ENCODE data around the gene OTUB2.

Gene OTUB2

GRCh38 chr14:93987815-93988476 lies 38.2 kb upstream of the OTUB2 start:
- Mint-ChIP-seq H3K4me1 (ENCODE audit: low read depth) (peaks cover 22% of the 10 kb centered on the region), H3K27me3 (no peaks in the 10 kb centered on the region), H3K9me3 (no peaks in the 10 kb centered on the region)

DNA sequence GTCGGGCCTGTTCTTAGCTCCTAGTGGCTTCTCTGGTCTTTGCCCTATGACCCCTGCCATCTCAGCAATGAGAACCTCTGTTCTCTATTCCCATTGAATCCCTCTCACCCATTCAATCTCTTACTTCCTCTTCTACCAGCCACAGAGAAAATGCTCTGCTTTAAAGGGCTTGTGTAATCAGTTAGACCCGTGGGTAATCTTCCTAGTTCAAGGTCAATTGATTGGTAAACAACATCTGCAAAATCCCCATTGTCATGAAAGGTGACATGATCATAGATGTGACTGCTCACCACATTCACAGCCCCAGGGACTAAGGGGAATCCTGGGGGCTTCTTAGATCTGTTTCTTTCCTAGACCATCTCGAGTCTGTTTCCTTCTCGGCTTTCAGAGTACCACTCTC lies 36.2 kb upstream of the OTUB2 start:
- no peaks in the 10 kb centered on the region for H3K9me3 Mint-ChIP-seq
- no peak overlapping the region for H3K27ac Mint-ChIP-seq
- H3K36me3 Mint-ChIP-seq (ENCODE audit: low read depth), result no peaks in the 10 kb centered on the region
- peaks cover 27% of the 10 kb centered on the region for H3K4me1 Mint-ChIP-seq (ENCODE audit: low read depth)
- no peak overlapping the region for H3K4me3 Mint-ChIP-seq
- H3K27me3 Mint-ChIP-seq, result no peaks in the 10 kb centered on the region
- DNase-seq, result no peak

More at GRCh38 chr14:93987815-93988476, 38.2 kb upstream of the OTUB2 start:
- H3K27ac Mint-ChIP-seq, result no peak overlapping the region
- no peaks in the 10 kb centered on the region for H3K36me3 Mint-ChIP-seq (ENCODE audit: low read depth)
- H3K4me3 Mint-ChIP-seq, result no peak overlapping the region
- no peak for DNase-seq

DNA sequence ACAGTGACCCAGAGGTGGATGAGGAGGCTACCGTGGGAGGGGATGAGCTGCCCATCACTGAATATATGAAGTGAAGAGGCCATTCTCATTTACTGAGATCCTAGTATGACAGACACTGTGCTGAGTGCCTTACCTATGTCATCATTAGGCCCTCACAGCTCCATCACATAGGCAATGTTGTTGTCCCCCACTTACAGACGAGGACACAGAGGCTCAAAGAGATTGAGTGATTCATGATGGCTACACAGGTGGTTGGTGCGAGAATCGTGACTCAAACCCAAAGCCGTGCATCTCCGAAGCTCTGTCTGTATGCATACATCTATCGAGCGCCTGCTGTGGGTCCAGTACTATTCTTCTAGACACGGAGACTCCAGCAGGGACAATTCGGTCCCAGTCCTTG lies 34.9 kb upstream of the OTUB2 start:
- Mint-ChIP-seq H3K36me3 (ENCODE audit: low read depth) (no peaks in the 10 kb centered on the region), H3K4me3 (no peak overlapping the region), H3K4me1 (ENCODE audit: low read depth) (peaks cover 38% of the 10 kb centered on the region), H3K27me3 (no peaks in the 10 kb centered on the region), H3K9me3 (no peaks in the 10 kb centered on the region), H3K27ac (no peak overlapping the region)
- no peak for DNase-seq

DNA sequence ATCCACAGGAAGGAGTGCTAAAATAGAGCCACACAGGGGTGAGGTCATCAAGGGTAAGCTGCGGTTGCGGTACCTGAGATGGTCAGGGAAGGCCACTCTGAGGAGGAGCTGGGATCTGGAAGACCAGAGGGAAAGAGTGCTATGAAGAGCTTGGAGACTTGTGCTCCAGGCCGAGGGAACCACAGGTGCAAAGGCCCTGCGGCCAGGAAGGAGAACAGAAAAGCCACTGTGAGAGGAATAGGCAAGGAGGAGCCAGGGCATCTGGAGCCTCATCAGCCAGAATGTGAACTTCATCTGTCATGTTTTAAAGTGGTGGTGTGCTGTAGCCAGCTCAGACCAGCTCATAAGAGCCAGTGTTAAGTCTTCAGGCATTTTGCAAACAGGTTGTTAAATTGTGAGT lies 34.5 kb upstream of the OTUB2 start:
- no peak for DNase-seq
- Mint-ChIP-seq H3K27ac (no peak overlapping the region), H3K4me1 (ENCODE audit: low read depth) (peaks cover 38% of the 10 kb centered on the region), H3K36me3 (ENCODE audit: low read depth) (no peaks in the 10 kb centered on the region), H3K4me3 (no peak overlapping the region), H3K9me3 (no peaks in the 10 kb centered on the region), H3K27me3 (no peaks in the 10 kb centered on the region)

DNA sequence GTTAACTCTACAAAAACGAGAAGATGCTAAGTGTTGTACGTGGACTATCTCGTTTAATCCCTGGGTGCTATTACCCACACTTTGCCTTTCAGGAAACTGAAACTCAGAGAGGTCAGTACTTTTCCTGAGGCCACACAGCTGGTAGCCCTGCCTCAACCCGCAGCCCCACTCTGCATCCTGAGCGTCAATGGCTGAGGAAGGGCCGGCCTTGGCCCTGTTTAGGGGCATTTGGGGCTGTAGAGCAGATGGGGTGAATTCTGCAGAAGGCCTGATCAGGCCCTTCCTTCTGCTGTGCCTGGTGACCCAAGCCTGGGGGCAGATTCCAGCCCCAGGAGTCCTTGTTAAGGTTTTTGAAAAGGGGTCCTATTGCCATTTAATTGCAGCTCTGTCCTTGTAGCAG lies 32.8 kb upstream of the OTUB2 start:
- peaks cover 52% of the 10 kb centered on the region for H3K4me1 Mint-ChIP-seq (ENCODE audit: low read depth)
- no peaks in the 10 kb centered on the region for H3K9me3 Mint-ChIP-seq
- H3K36me3 Mint-ChIP-seq (ENCODE audit: low read depth), result no peaks in the 10 kb centered on the region
- no peaks in the 10 kb centered on the region for H3K27me3 Mint-ChIP-seq
- H3K27ac Mint-ChIP-seq, result peak overlapping the region; percentile 14
- DNase-seq, result no peak
- H3K4me3 Mint-ChIP-seq, result no peak overlapping the region

GRCh38 chr14:93994919-93995682 lies 31.0 kb upstream of the OTUB2 start:
- Mint-ChIP-seq H3K4me3 (no peak overlapping the region), H3K27me3 (no peaks in the 10 kb centered on the region), H3K36me3 (ENCODE audit: low read depth) (no peaks in the 10 kb centered on the region), H3K9me3 (no peaks in the 10 kb centered on the region), H3K4me1 (ENCODE audit: low read depth) (peaks cover 56% of the 10 kb centered on the region), H3K27ac (peak overlapping the region; percentile 84)
- peak; percentile 73 for DNase-seq

DNA sequence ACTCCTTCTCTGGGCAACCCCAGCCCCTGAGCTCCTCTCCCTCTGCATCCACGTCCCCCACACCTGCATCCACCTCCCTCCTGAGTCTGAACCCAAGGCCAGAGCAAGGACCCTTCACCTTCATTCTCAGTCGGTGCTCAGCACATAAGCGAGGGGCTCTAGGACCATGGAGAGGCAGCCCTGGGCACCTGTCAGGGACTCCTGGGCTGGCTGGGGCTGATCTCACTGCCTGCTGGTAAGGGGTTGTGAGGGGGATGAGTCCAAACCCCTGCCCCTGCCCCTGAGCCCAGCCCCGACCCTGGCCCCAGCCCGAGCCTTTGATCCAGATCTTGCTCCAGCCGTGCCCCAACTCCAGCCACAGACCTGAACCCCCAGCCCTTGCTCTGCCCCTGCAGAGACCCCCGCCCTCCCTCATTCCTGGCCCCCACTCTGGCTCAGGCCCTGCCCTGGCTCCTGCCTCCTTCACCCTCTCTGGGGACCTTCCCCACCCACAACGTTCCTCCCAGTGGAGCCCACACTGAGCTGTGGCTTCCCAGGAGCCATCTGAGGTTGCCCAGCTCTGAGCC lies 29.9 kb upstream of the OTUB2 start:
- no peak overlapping the region for H3K4me3 Mint-ChIP-seq
- no peaks in the 10 kb centered on the region for H3K36me3 Mint-ChIP-seq (ENCODE audit: low read depth)

GRCh38 chr14:93997082-93997481 lies 29.1 kb upstream of the OTUB2 start, which contains the start of gene CCDC197:
Gene CCDC197 (plus strand): TSS chr14:93997301. CDS start chr14:93998132, 831 bp downstream.
- Mint-ChIP-seq H3K4me1 (ENCODE audit: low read depth) (peaks cover 60% of the 10 kb centered on the region), H3K36me3 (ENCODE audit: low read depth) (no peaks in the 10 kb centered on the region), H3K27ac (peak within 1 kb of the TSS; percentile 84), H3K9me3 (no peaks in the 10 kb centered on the region), H3K4me3 (no peak within 1 kb of the TSS), H3K27me3 (no peaks in the 10 kb centered on the region)
- DNase-seq, result no peak

More for the DNA sequence above, 29.9 kb upstream of the OTUB2 start:
- no peaks in the 10 kb centered on the region for H3K9me3 Mint-ChIP-seq
- peak overlapping the region; percentile 84 for H3K27ac Mint-ChIP-seq
- H3K4me1 Mint-ChIP-seq (ENCODE audit: low read depth), result peaks cover 59% of the 10 kb centered on the region
- H3K27me3 Mint-ChIP-seq, result no peaks in the 10 kb centered on the region
- no peak for DNase-seq

DNA sequence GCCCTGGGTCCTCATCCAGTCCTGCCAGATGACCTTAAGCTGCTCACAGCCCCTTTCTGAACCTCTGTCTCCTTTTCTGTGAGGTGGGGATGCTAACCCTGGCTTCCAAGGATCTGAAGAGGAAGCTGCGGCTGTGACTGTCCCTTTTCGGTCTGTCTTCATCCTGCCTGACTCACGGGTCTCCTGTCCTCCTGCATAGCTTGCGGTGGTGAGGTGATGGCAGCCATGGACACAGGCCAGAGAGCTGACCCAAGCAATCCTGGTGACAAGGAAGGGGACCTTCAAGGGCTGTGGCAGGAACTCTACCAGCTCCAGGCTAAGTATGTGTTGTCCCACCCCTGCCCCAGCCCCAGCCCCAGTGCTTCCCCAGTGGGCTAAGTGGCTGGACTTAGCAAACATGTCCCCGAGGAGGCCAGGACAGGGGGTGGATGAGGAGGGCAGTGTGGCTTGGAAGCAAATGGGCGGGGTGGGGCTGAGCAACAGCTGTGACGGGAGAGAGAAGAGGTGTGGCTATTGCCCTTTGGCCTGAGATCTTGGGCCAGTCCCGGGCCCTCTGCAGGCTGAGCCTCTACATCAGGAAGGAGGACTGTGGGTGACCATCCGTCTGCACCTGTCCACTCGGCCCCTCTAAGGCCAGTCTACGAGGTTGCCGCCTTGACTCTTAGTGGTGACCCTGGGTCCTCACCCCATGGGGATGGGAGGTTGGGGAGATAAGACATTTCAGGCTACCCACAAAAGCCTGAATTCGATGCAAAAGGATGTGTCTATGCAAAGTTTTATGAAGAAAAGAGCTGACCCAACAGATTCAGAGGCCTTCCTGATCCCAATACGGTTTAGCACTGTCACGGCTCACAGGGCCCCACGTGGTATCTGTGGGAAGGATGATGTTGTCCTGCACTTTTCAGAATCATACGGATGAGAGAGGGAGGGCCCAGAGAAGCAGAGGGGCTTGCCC lies 27.9 kb upstream of the OTUB2 start:
- no peak for DNase-seq
- H3K27ac Mint-ChIP-seq, result peak overlapping the region; percentile 33

DNA sequence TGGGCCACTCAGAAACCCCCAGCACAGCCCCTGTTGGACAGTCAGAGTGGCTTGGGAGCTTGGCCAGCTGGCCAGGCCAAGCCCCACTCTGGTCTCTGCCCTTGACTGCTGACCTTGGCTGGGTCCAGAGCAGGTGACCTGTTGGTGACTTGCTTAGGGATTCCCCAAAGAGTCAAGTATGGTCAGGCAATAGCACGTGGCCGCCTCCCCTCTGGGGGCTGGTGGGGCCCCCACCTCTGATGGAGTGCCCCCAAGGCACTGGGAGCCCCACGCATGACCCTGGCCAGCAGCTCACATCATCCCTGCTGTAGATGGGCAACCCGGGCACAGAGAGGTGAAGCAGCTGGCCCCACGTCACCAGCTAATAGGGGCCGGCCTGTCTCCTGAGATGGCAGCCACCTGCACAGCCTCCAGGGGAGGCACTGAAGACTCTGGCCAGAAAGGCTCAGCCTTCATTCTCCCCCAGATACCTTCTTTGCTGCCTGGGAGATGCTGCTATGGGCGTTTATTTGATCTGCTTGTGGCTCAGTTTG lies 27.2 kb upstream of the OTUB2 start:
- Mint-ChIP-seq H3K27me3 (no peaks in the 10 kb centered on the region), H3K4me3 (no peak overlapping the region), H3K36me3 (ENCODE audit: low read depth) (no peaks in the 10 kb centered on the region), H3K27ac (peak overlapping the region; percentile 22), H3K4me1 (ENCODE audit: low read depth) (peaks cover 56% of the 10 kb centered on the region), H3K9me3 (no peaks in the 10 kb centered on the region)
- no peak for DNase-seq

More for the DNA sequence above, 27.9 kb upstream of the OTUB2 start:
- Mint-ChIP-seq H3K36me3 (ENCODE audit: low read depth) (no peaks in the 10 kb centered on the region), H3K4me1 (ENCODE audit: low read depth) (peaks cover 59% of the 10 kb centered on the region), H3K4me3 (no peak overlapping the region), H3K27me3 (no peaks in the 10 kb centered on the region), H3K9me3 (no peaks in the 10 kb centered on the region)

GRCh38 chr14:93999573-93999972 lies 26.6 kb upstream of the OTUB2 start:
- H3K36me3 Mint-ChIP-seq (ENCODE audit: low read depth), result no peaks in the 10 kb centered on the region
- H3K4me3 Mint-ChIP-seq, result no peak overlapping the region
- H3K27ac Mint-ChIP-seq, result peak overlapping the region; percentile 22
- peaks cover 49% of the 10 kb centered on the region for H3K4me1 Mint-ChIP-seq (ENCODE audit: low read depth)
- no peaks in the 10 kb centered on the region for H3K9me3 Mint-ChIP-seq
- no peaks in the 10 kb centered on the region for H3K27me3 Mint-ChIP-seq
- DNase-seq, result no peak

GRCh38 chr14:94000267-94000666 lies 25.9 kb upstream of the OTUB2 start:
- DNase-seq, result no peak
- Mint-ChIP-seq H3K4me3 (no peak overlapping the region), H3K36me3 (ENCODE audit: low read depth) (no peaks in the 10 kb centered on the region), H3K9me3 (no peaks in the 10 kb centered on the region), H3K4me1 (ENCODE audit: low read depth) (peaks cover 42% of the 10 kb centered on the region), H3K27ac (no peak overlapping the region), H3K27me3 (no peaks in the 10 kb centered on the region)

DNA sequence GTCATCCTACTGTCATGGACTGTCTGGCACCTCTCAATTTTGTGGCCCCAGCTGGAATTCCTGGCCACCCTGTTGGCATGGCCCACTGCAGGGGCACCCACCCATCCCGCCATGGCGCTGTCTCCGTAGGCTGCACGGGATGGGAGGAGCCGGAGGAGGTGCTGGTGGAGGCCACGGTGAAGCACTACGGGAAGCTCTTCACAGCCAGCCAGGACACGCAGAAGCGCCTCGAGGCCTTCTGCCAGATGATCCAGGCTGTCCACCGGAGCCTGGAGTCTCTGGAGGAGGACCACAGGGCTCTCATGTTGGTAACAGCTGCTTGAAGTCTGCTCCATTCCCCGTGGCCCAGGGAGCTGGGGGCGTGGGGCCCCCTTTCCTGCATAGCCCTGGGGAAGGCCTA lies 25.1 kb upstream of the OTUB2 start:
- Mint-ChIP-seq H3K36me3 (ENCODE audit: low read depth) (no peaks in the 10 kb centered on the region), H3K9me3 (no peaks in the 10 kb centered on the region), H3K4me1 (ENCODE audit: low read depth) (peaks cover 36% of the 10 kb centered on the region), H3K27me3 (no peaks in the 10 kb centered on the region), H3K4me3 (no peak overlapping the region), H3K27ac (no peak overlapping the region)
- DNase-seq, result no peak
